Measurements from ENCODE around the gene SARDH.

Gene SARDH

GRCh38 chr9:133690081-133690561 is 48.0 kb downstream of the SARDH start:
- no peak for DNase-seq (ENCODE audit: low read depth)

GRCh38 chr9:133689151-133689763 is 48.9 kb downstream of the SARDH start:
- DNase-seq (ENCODE audit: low read depth): no peak
- TF ChIP-seq CTCF (IDR thresholded peaks at IDR 0.05; ENCODE audit: low read length, missing control alignments): no peak
- no peak overlapping the region for H3K4me3 ChIP-seq (replicated peaks; ENCODE audit: low read depth, low read length)

More at GRCh38 chr9:133690081-133690561, 48.0 kb downstream of the SARDH start:
- no peak for TF ChIP-seq CTCF (IDR thresholded peaks at IDR 0.05; ENCODE audit: low read length, missing control alignments)
- no peak overlapping the region for H3K4me3 ChIP-seq (replicated peaks; ENCODE audit: low read depth, low read length)

- H3K4me3 ChIP-seq (replicated peaks; ENCODE audit: low read depth, low read length): no peak overlapping the region
- DNase-seq (ENCODE audit: low read depth): no peak
- TF ChIP-seq CTCF (IDR thresholded peaks at IDR 0.05; ENCODE audit: low read length, missing control alignments): no peak
Observed at GRCh38 chr9:133687856-133688761, 50.0 kb downstream of the SARDH start.

- no peak for DNase-seq (ENCODE audit: low read depth)
- H3K4me3 ChIP-seq (replicated peaks; ENCODE audit: low read depth, low read length): no peak overlapping the region
- TF ChIP-seq CTCF (IDR thresholded peaks at IDR 0.05; ENCODE audit: low read length, missing control alignments): no peak
Observed at GRCh38 chr9:133686642-133687575, 51.2 kb downstream of the SARDH start.

- no peak for TF ChIP-seq CTCF (IDR thresholded peaks at IDR 0.05; ENCODE audit: low read length, missing control alignments)
- no peak overlapping the region for H3K4me3 ChIP-seq (replicated peaks; ENCODE audit: low read depth, low read length)
- DNase-seq (ENCODE audit: low read depth): no peak
Observed at GRCh38 chr9:133685653-133686609, 52.2 kb downstream of the SARDH start.

All from fibroblast of pulmonary artery (primary cell).